Fibroblast of upper back skin (primary cell): ENCODE measurements around the gene FAM32A.

Experiments used
- DNase-seq: peaks from one replicate; pipeline ENCODE4 v3.0.0-alpha.2; 2013

Gene FAM32A

GRCh38 chr19:16226184-16226591 is 41.0 kb downstream of the FAM32A start:
- DNase-seq: no peak

GRCh38 chr19:16226878-16227836 is 41.9 kb downstream of the FAM32A start:
- no peak for DNase-seq

- no peak for DNase-seq
Measured at GRCh38 chr19:16227837-16228636, 42.8 kb downstream of the FAM32A start.

GRCh38 chr19:16228637-16229321 is 43.6 kb downstream of the FAM32A start:
- DNase-seq: no peak

- DNase-seq: no peak
Measured at GRCh38 chr19:16229322-16229641, 44.1 kb downstream of the FAM32A start.

- no peak for DNase-seq
Measured at GRCh38 chr19:16232127-16232526, 46.9 kb downstream of the FAM32A start.

GRCh38 chr19:16232568-16232967 is 47.4 kb downstream of the FAM32A start:
- no peak for DNase-seq

- DNase-seq: no peak
Measured at GRCh38 chr19:16233081-16233776, 48.0 kb downstream of the FAM32A start.

- no peak for DNase-seq
Measured at GRCh38 chr19:16233836-16234551, 48.8 kb downstream of the FAM32A start.

- no peak for DNase-seq
Measured at GRCh38 chr19:16234552-16235445, 49.6 kb downstream of the FAM32A start.

- DNase-seq: no peak
Measured at GRCh38 chr19:16235811-16236652, 50.8 kb downstream of the FAM32A start.
